GM12874 (cell line): ENCODE results near the gene RIPK4.

Experiments used
- CTCF ChIP-seq: IDR thresholded peaks from 2 replicates; pipeline ENCODE4 v1.5.1; 2011; ENCODE audit warnings: low read depth, mild to moderate bottlenecking, control low read depth, low read length, moderate library complexity; ENCODE audit not compliant: insufficient read depth

RIPK4 gene

GRCh38 chr21:41755258-41755933, 11.5 kb downstream of the RIPK4 start:
- no peak for TF ChIP-seq CTCF

- TF ChIP-seq CTCF: no peak
Observed at GRCh38 chr21:41754479-41754891, 12.4 kb downstream of the RIPK4 start.

- no peak for TF ChIP-seq CTCF
Observed at GRCh38 chr21:41753006-41753898, 13.6 kb downstream of the RIPK4 start.

GRCh38 chr21:41752231-41752681, 14.6 kb downstream of the RIPK4 start:
- TF ChIP-seq CTCF: no peak

- TF ChIP-seq CTCF: no peak
Observed at GRCh38 chr21:41751611-41752011, 15.2 kb downstream of the RIPK4 start.

GRCh38 chr21:41750532-41751151, 16.2 kb downstream of the RIPK4 start:
- TF ChIP-seq CTCF: no peak

- TF ChIP-seq CTCF: no peak
Observed at GRCh38 chr21:41750051-41750450, 16.8 kb downstream of the RIPK4 start.
